TTC549 (cell line): ENCODE data around the gene PNMA3.
"Not testable (repeated sequence)": the region's sequence is repeated elsewhere in the genome, so short reads cannot be mapped to it uniquely, and the experiment has no call there.

ENCODE experiments used
- FAIRE-seq: peaks from 2 replicates; lab custom pipeline; 2012; peaks lifted over from hg19 to GRCh38; lab: Jason Lieb, UNC

PNMA3 gene

GRCh38 chrX:153055871-153056749, at the start of gene PNMA3:
Gene PNMA3 (plus strand): TSS chrX:153056470. CDS start chrX:153057056, 586 bp downstream.
- FAIRE-seq = no peak

GRCh38 chrX:153017174-153017573, 39.1 kb upstream of the PNMA3 start:
- not testable (repeated sequence) for FAIRE-seq

DNA sequence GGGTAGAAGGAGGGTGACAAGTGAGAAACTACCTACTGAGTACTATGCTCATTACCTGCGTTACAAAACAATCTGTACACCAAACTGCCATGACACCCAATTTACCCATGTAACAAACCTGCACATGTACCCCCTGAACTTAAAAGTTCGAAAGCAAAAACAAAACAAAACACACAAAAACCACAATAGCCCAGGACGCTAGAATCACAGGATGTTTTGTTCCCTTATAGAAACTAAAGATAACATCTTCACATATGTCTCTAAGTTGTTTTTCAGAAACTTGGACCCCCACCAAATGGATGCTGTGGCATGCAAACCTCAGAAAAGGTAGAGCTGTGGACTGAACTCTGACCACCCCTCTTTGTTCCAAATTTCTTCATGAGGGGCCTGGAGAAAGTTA, 37.1 kb upstream of the PNMA3 start:
- FAIRE-seq = no peak

GRCh38 chrX:153026501-153026900, 29.8 kb upstream of the PNMA3 start:
- not testable (repeated sequence) for FAIRE-seq

DNA sequence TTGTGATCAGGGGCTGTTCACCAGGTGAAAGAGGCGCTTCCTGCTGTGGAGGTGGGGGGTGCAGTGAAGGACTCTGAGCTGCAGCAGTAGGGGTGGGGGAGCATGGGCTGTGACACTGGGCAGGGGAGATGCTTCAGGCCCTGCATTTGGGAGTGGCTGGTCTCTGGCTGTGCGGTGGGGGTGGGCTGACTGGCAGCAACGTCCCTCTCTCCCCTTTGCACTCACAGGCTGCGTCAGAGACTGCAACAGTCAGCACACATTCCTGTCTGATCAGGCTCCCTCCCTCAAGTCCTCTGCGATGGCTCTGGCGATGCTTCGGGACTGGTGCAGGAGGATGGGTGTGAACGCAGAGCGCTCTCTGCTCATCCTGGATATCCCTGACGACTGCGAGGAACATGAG, 27.8 kb upstream of the PNMA3 start:
- not testable (repeated sequence) for FAIRE-seq

- FAIRE-seq = no peak
Observed at GRCh38 chrX:153029162-153029561, 27.1 kb upstream of the PNMA3 start.

DNA sequence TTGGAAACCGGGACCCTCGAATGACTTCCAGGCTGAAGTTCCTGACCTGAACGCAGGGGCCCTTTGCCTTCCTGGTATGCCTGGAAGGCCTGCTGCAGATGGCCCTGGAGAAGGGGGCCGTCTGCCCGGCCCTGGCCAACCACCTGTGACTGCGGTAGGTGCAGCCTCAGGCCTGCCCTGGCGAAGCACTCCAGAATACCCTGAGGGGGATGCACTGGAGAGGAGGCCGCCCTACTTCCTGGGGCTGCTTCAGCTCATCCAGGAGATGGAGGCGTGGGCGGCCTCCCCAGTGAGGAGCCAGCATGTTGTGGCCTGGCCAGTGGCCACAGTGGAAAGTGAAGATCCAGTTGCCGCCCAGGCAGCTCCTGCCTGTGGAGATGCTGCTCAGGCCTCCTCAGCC, 26.4 kb upstream of the PNMA3 start:
- FAIRE-seq = no peak

DNA sequence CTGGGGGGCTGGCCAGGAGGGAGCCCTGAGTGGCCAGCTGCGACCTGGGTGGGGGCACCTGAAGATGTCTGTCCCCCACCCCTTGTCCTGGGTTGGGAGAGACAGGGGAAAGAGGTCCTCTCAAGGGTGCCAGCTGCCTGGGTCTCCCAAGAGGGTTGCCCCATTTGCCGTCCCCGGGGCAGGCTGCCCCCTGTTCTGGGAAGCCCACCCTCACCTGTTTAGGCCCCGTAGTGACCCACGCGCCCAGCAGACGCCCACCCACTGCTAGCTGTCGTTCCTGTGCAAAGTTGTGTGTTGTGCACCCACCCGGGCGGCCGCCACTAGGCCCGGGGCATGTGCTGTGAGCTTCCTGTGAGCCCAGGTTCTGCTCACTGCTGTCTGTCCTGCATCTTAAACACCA, 25.5 kb upstream of the PNMA3 start:
- no peak for FAIRE-seq

DNA sequence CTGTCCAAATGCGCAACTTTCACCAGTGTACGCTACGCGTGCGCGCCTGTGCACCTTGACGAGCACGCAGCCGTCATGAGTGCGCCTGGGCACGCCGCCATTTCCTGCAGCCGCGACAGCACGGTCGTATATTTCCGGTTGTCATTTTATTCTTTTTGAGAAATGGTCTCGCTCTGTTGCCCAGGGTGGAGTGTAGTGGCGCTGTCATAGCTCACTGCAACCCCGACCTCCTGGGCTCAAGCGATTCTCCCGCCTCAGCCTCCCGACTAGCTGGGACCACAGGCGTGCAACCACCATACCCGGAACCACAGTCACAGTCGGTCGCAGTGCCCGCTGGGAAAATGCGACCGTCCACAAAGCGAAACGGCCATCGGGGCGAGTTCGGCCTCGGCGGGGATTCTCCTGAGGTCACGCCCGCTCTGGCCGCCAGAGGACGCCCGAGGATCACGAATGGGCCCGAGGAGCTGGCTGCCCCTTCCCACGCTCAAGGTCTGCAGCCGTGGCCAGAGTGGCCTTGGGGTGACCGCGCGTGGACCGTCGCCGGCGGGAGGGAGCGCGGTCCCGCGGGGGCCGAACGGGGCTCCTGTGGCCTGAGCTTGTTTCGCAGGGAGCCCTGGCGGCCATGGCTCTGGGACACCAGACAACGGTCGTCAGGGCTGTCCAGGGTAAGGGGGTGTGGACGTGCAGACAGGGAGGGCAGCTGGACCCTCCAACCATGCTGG, 23.7 kb upstream of the PNMA3 start:
- FAIRE-seq = no peak

DNA sequence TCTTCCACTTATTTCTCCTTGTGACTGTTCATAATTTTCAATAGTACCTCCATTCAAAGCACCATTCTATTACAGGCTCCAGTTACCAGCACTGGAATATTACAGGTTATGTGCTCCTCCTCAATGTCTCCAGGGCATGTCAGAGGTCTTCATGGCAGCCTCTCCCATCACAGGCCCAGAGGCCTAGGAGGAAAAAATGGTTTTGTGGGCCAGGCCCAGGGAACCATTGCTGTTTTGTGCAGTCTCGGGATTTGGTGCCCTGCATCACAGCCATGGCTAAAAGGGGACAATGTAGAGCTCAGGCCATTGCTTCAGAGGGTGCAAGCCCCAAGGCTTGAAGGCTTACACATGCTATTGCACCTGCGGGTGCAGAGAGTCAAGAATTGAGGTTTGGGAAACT, 7.2 kb upstream of the PNMA3 start:
- no peak for FAIRE-seq

DNA sequence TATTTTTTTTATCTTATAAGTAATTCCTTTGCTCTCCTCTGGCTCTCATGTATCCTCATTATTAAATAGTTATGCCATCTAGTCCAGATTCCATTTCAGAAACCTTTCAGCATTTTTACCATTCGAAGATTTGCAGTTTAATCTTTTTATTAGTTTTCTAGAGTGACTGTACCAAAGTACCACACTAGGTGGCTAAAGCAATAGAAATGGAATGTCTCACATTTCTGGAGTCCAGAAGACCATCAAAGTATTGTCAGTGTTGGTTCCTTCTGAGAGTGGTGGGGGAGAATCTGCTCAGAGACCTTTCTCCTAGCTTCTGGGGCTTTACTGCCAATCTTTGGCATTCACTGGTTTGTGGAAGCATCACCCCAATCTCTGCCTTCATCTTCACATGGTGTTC, 3.7 kb upstream of the PNMA3 start:
- FAIRE-seq = no peak

DNA sequence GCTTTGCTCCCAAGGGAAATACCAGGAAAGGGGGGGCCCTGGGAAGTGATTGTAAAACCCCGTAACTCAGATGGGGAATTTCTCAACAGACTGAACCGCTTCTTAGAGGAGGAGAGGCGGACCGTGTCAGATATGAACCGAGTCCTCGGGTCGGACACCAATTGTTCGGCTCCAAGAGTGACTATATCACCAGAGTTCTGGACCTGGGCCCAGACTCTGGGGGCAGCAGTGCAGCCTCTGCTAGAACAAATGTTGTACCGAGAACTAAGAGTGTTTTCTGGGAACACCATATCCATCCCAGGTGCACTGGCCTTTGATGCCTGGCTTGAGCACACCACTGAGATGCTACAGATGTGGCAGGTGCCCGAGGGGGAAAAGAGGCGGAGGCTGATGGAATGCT, 1.0 kb downstream of the PNMA3 start:
- no peak for FAIRE-seq

DNA sequence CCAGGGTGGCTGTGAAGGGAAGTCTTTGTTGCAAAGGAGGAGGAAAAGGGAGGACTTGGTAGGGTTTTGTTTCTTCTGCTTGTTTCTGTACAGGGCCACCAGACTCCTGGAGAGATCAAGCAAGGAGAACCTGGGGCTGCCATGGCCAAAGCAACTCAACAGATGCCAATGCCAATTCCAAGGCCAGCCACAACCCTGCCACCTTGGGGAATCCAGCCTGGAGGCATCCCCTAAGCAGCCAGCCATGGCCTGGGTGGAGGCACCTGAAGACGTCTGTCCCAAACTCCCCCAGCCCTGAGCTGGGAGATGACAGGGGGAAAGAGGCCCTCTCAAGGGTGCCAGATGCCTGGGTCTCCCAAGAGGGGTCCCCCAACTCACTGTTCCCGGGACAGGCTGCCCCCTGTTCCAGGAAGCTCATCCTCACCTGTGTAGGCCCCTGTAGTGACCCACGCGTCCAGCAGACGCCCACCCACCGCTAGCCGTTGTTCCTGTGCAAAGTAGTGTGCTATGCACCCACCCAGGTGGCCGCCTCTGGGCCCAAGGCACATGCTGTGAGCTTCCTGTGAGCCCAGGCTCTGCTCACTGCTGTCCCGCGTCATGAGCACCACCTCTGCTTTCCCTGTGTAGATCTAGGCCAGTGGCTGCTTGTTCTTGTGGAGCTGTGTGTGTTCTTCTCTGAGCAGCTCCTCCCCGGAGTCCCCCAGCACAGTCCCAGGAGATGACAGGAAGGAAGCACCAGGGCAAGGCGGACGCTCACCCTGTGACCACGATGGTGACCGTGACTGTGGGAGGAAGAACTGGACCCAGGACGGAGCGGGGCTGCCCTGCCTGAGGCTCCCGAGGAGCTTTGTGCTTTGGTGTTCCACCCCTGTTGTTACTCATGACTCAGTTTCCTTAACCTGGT, 3.2 kb downstream of the PNMA3 start:
- no peak for FAIRE-seq

- no peak for FAIRE-seq
Observed at GRCh38 chrX:153060095-153060445, 3.8 kb downstream of the PNMA3 start.

- FAIRE-seq = no peak
Observed at GRCh38 chrX:153061732-153062131, 5.5 kb downstream of the PNMA3 start.

GRCh38 chrX:153063315-153063714, 7.0 kb downstream of the PNMA3 start:
- FAIRE-seq = no peak

- FAIRE-seq = no peak
Observed at GRCh38 chrX:153064061-153064460, 7.8 kb downstream of the PNMA3 start.

GRCh38 chrX:153065389-153065788, 9.1 kb downstream of the PNMA3 start:
- FAIRE-seq = no peak

DNA sequence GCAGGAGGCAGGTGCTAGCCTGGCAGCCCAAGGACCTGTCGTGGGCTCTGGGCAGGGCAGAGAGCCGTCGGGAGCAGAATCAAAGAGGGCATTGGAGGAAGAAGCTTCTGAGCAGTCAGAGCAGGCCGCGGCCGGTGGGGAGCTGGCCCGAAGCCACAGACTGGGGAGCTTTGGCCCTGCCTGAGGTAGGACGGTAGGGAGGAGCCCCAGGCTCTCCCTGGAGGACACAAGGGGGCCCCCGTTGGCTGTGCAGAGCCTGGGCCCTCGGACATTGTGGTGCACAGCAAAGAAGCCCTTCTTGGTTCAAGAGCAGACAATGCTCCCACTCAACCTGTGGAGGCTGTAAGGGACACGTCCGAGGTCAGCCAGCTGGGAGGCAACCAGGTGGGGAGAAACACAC, 10.1 kb downstream of the PNMA3 start:
- FAIRE-seq = not testable (repeated sequence)

- FAIRE-seq = not testable (repeated sequence)
Observed at GRCh38 chrX:153071909-153072583, 15.8 kb downstream of the PNMA3 start, which contains the start of gene PNMA6A. Gene PNMA6A (plus strand): TSS chrX:153072454. CDS start chrX:153073063, 609 bp downstream.

GRCh38 chrX:153073331-153073730, 17.1 kb downstream of the PNMA3 start:
- not testable (repeated sequence) for FAIRE-seq
